ENCODE data around the gene ARID5B.
A peak's percentile ranks its signal among the peaks of the same experiment; 100 is the strongest.

Gene ARID5B

GRCh38 chr10:62056219-62056618 lies 154.7 kb downstream of the ARID5B start:
- DNase-seq: no peak

GRCh38 chr10:62056698-62057097 lies 155.2 kb downstream of the ARID5B start:
- no peak for DNase-seq

- DNase-seq: peak; percentile 64
Observed at GRCh38 chr10:62057359-62057758, 155.9 kb downstream of the ARID5B start.

GRCh38 chr10:62057850-62058249 lies 156.4 kb downstream of the ARID5B start:
- DNase-seq: peak; percentile 42

GRCh38 chr10:62058476-62058875 lies 157.0 kb downstream of the ARID5B start:
- no peak for DNase-seq

GRCh38 chr10:62058896-62059216 lies 157.4 kb downstream of the ARID5B start:
- no peak for DNase-seq

GRCh38 chr10:62059217-62059920 lies 157.9 kb downstream of the ARID5B start:
- no peak for DNase-seq

GRCh38 chr10:62062028-62062427 lies 160.5 kb downstream of the ARID5B start:
- no peak for DNase-seq

GRCh38 chr10:62062752-62063512 lies 161.4 kb downstream of the ARID5B start:
- peak; percentile 94 for DNase-seq

GRCh38 chr10:62063795-62064472 lies 162.4 kb downstream of the ARID5B start:
- DNase-seq: peak; percentile 51

GRCh38 chr10:62067560-62067959 lies 166.1 kb downstream of the ARID5B start:
- no peak for DNase-seq

GRCh38 chr10:62068464-62068863 lies 167.0 kb downstream of the ARID5B start:
- no peak for DNase-seq

- DNase-seq: no peak
Observed at GRCh38 chr10:62069452-62070178, 168.1 kb downstream of the ARID5B start.

GRCh38 chr10:62071846-62072281 lies 170.4 kb downstream of the ARID5B start:
- DNase-seq: peak; percentile 79

GRCh38 chr10:62072901-62073300 lies 171.4 kb downstream of the ARID5B start:
- peak; percentile 51 for DNase-seq

- peak; percentile 52 for DNase-seq
Observed at GRCh38 chr10:62073429-62073828, 171.9 kb downstream of the ARID5B start.

- no peak for DNase-seq
Observed at GRCh38 chr10:62075414-62075813, 173.9 kb downstream of the ARID5B start.

GRCh38 chr10:62075912-62076311 lies 174.4 kb downstream of the ARID5B start:
- peak; percentile 47 for DNase-seq

- peak; percentile 91 for DNase-seq
Observed at GRCh38 chr10:62076891-62077290, 175.4 kb downstream of the ARID5B start.

- no peak for DNase-seq
Observed at GRCh38 chr10:62077330-62078015, 176.0 kb downstream of the ARID5B start.

GRCh38 chr10:62079885-62080559 lies 178.5 kb downstream of the ARID5B start:
- DNase-seq: no peak

GRCh38 chr10:62080905-62081304 lies 179.4 kb downstream of the ARID5B start:
- DNase-seq: no peak
